Body of pancreas (tissue), 4 donors: ENCODE data around the gene DPP9.

Source experiments
- CTCF ChIP-seq, 7 experiments: fragments of 450-650 bp in 4 of 7; fragments of 200-600 bp in 3 of 7; sonication (generic) in 3 of 7; IDR thresholded peaks; one replicate each; pipeline ENCODE4 v1.5.1; 2016 to 2019; ENCODE audit warnings: antibody characterized with exemption in 7 of 7
- POLR2A ChIP-seq, 3 donors: fragments of 450-650 bp; IDR thresholded peaks; one replicate each; pipeline ENCODE4 v1.6.1; 2016; ENCODE audit warnings: antibody characterized with exemption in 3 of 3, mild to moderate bottlenecking in 2 of 3

GRCh38 chr19:4704317-4704673, 19.3 kb downstream of the DPP9 start:
- TF ChIP-seq CTCF (IDR thresholded peaks at IDR 0.05) (no peak), POLR2A (IDR thresholded peaks at IDR 0.05) (no peak)
